Measurements from ENCODE around the gene ADAM12.
"Not testable (repeated sequence)": the region's sequence is repeated elsewhere in the genome, so short reads cannot be mapped to it uniquely, and the experiment has no call there.

ADAM12 gene

DNA sequence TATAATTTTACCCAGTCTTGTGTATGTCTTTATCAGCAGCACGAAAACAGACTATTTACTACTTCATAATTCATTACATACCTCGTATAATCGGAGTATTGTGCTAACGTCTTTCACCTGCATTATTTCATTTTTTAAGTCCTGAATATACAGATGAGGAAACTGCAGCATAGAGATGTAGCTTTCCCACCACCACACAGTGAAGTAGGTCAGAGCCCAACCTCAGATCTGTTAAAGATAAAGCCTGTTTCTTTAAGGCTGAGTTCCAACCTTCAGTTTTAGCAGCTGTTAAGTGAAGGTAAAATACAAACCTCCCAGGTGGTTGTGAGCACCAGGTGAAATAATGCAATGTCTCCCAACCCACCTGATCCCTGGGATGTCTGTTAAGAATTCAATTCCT is 2.0 kb upstream of the ADAM12 start:
- ChIA-PET POLR2A (interaction anchor here (0.5 kb wide), 1 partner anchor 22 kb away, joined by 3 read pairs; no protein-coding TSS in a partner anchor), CTCF (no interaction called here)
- TF ChIP-seq CTBP1 (IDR thresholded peaks at IDR 0.05; ENCODE audit: borderline replicate concordance) (no peak), L3MBTL2 (conservative IDR thresholded peaks at IDR 0.05) (no peak), LEF1 (IDR thresholded peaks at IDR 0.05; ENCODE audit: borderline replicate concordance) (no peak), TARDBP (IDR thresholded peaks at IDR 0.05) (no peak), FOXM1 (IDR thresholded peaks at IDR 0.05; ENCODE audit: borderline replicate concordance) (no peak), ARNT (IDR thresholded peaks at IDR 0.05) (no peak), NFRKB (IDR thresholded peaks at IDR 0.05) (no peak), SP1 (IDR thresholded peaks at IDR 0.05) (no peak), ELF4 (IDR thresholded peaks at IDR 0.05) (no peak)
- DNase-seq (ENCODE audit: extremely low spot score): no peak

DNA sequence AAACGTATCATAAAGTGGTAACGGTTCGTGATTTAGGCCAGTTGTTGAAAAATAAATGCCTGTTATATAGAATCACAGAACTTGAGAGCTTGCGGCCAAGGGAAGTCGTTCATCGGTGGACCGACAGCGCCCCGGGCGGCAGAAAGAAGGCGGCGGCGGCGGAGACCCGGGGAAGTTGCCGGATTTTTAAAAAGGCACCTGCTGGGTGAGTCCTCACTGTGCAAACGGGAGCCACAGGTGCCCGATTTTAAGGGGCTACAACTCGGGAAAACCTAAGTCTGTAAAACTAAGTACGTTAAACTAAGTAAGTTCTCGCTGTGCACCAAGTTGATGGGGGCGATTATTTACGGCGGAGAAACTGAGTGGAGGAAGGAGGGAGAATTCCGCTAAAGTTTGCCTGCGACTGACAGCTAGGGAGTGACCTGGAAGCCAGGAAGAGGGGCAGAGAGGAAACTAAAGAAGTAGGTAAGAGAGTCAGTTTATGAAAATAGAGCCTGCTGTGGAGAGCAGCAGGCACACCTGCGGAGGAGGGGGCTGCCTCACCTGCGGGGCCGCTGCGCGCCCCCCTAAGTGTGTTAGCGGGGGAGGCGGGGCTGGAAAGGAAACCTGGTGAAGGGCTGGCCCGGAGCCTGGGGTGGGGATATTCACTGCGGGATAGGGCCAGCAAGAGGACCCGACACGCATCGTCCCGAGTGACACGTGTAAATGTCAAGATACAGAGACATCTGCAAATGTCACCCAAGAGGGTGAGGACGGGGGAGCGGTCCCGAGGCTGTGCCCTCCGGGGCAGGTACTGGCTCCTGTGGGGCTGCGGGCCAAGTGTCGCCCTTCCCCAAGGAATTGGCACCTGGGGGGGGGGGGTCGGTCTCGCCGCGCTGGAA is 996 bp downstream of the ADAM12 start:
- peak; percentile 83 for DNase-seq (ENCODE audit: extremely low spot score)
- TF ChIP-seq LEF1 (IDR thresholded peaks at IDR 0.05; ENCODE audit: borderline replicate concordance) (no peak), ZNF384 (IDR thresholded peaks at IDR 0.05) (no peak), FOXK2 (IDR thresholded peaks at IDR 0.05) (no peak), CTBP1 (IDR thresholded peaks at IDR 0.05; ENCODE audit: borderline replicate concordance) (no peak), ELF4 (IDR thresholded peaks at IDR 0.05) (no peak), BHLHE40 (IDR thresholded peaks at IDR 0.05; ENCODE audit: borderline replicate concordance) (no peak), FOXA1 (IDR thresholded peaks at IDR 0.05) (no peak), ARNT (IDR thresholded peaks at IDR 0.05) (no peak), SP1 (IDR thresholded peaks at IDR 0.05) (no peak), TARDBP (IDR thresholded peaks at IDR 0.05) (no peak), NFRKB (IDR thresholded peaks at IDR 0.05) (no peak), L3MBTL2 (conservative IDR thresholded peaks at IDR 0.05) (no peak), HDGF (IDR thresholded peaks at IDR 0.05; ENCODE audit: borderline replicate concordance) (no peak), FOXM1 (IDR thresholded peaks at IDR 0.05; ENCODE audit: borderline replicate concordance) (no peak), SUZ12 (IDR thresholded peaks at IDR 0.05) (no peak)
- ChIA-PET CTCF (interaction anchor here (0.5 to 1.3 kb wide), 5 partner anchors 24 to 453 kb away, joined by 3 to 6 read pairs (median 4); no protein-coding TSS in a partner anchor), POLR2A (interaction anchor here (0.9 to 1.7 kb wide), 2 partner anchors 128 to 188 kb away, joined by 3 to 4 read pairs; no protein-coding TSS in a partner anchor)

DNA sequence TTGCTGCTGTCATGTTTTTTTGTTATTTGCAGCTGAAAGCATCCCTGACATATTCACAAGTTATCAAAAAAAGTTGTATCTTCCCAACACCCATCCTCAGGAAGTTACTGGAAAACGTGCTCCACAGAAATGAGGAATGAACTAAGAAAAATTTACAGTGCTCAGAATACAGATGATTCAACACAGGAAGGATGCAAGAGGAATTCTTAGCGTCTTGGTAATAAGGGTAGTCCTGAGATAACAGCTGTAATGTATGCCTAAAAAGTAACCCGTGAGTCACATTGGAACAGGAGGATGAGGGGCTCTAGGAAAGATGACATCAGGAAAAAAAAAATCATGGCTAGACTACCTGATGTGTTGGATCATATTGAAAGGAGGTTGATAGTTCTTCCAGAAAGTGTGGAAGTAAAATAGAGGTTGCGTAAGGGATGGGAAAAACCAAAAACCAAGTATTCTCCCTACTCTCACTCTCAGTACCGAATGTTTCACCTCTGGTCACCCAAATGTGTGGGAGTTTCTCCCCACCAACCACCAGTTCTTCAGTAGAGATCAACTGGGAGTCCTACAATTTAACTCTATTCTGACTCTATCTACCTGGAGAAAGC is 3.9 kb downstream of the ADAM12 start:
- CTCF ChIA-PET: interaction anchor here (0.7 kb wide), 1 partner anchor 356 kb away, joined by 3 read pairs; no protein-coding TSS in a partner anchor
- no peak for DNase-seq (ENCODE audit: extremely low spot score)
- TF ChIP-seq ELF4 (IDR thresholded peaks at IDR 0.05) (no peak), FOXM1 (IDR thresholded peaks at IDR 0.05; ENCODE audit: borderline replicate concordance) (no peak), FOXK2 (IDR thresholded peaks at IDR 0.05) (no peak), FOXA1 (IDR thresholded peaks at IDR 0.05) (no peak), SP1 (IDR thresholded peaks at IDR 0.05) (no peak), ZNF384 (IDR thresholded peaks at IDR 0.05) (no peak), HDGF (IDR thresholded peaks at IDR 0.05; ENCODE audit: borderline replicate concordance) (no peak), TARDBP (IDR thresholded peaks at IDR 0.05) (no peak), CTBP1 (IDR thresholded peaks at IDR 0.05; ENCODE audit: borderline replicate concordance) (no peak), L3MBTL2 (conservative IDR thresholded peaks at IDR 0.05) (no peak)
- POLR2A ChIA-PET: no interaction called here

DNA sequence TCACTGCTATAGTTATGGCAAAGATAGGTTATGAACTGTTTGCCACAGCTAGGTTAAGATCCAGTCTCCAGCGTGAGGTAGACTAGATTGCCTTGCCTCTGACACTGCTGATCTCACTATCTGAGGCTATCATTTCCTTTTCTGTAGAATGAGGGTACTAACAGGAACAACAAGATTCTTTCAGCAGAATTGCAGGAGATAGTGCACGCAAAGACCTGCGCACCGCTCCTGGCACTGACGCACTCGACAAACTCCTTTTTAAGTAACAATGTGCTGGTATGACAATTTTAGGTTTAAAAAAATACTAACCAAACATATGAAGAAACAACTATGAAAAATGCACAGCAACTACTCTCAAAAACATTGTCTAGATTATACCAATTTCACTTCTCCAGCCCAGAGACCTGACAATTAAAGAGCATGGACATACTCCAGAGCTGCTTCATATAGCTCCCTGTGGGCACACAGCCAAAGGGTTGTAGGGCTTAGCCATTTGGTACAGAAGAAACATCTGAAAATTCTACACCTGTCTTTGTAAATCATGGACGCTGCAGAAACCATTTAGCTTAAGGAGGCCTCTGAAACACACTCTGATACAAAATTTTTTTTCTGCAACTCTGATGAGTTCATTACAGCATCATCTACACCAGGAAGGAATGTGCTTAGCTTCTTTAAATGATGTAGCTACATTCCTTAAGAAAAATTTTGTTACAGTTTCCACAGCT is 7.8 kb downstream of the ADAM12 start:
- DNase-seq (ENCODE audit: extremely low spot score): no peak
- CTCF ChIA-PET: no interaction called here
- POLR2A ChIA-PET: no interaction called here
- TF ChIP-seq ELF4 (IDR thresholded peaks at IDR 0.05) (no peak), FOXK2 (IDR thresholded peaks at IDR 0.05) (no peak), SP1 (IDR thresholded peaks at IDR 0.05) (no peak), ARNT (IDR thresholded peaks at IDR 0.05) (no peak), L3MBTL2 (conservative IDR thresholded peaks at IDR 0.05) (no peak), TARDBP (IDR thresholded peaks at IDR 0.05) (no peak), FOXM1 (IDR thresholded peaks at IDR 0.05; ENCODE audit: borderline replicate concordance) (no peak), LEF1 (IDR thresholded peaks at IDR 0.05; ENCODE audit: borderline replicate concordance) (no peak), HDGF (IDR thresholded peaks at IDR 0.05; ENCODE audit: borderline replicate concordance) (no peak), NFRKB (IDR thresholded peaks at IDR 0.05) (no peak), CTBP1 (IDR thresholded peaks at IDR 0.05; ENCODE audit: borderline replicate concordance) (no peak)
- TF ChIP-seq, protein P1, sequence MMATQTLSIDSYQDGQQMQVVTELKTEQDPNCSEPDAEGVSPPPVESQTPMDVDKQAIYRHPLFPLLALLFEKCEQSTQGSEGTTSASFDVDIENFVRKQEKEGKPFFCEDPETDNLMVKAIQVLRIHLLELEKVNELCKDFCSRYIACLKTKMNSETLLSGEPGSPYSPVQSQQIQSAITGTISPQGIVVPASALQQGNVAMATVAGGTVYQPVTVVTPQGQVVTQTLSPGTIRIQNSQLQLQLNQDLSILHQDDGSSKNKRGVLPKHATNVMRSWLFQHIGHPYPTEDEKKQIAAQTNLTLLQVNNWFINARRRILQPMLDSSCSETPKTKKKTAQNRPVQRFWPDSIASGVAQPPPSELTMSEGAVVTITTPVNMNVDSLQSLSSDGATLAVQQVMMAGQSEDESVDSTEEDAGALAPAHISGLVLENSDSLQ (IDR thresholded peaks at IDR 0.05): no peak

DNA sequence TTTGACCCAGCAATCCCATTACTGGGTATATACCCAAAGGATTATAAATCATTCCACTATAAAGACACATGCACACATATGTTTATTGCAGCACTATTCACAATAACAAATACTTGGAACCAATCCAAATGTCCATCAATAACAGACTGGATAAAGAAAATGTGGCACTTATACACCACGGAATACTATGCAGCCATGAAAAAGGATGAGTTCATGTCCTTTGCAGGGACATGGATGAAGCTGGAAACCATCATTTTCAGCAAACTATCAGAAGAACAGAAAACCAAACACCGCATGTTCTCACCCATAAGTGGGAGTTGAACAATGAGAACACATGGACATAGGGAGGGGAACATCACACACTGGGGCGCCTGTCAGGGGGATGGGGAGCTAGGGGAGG is 9.1 kb downstream of the ADAM12 start:
- POLR2A ChIA-PET; CTCF ChIA-PET; DNase-seq (ENCODE audit: extremely low spot score): not testable (repeated sequence)

DNA sequence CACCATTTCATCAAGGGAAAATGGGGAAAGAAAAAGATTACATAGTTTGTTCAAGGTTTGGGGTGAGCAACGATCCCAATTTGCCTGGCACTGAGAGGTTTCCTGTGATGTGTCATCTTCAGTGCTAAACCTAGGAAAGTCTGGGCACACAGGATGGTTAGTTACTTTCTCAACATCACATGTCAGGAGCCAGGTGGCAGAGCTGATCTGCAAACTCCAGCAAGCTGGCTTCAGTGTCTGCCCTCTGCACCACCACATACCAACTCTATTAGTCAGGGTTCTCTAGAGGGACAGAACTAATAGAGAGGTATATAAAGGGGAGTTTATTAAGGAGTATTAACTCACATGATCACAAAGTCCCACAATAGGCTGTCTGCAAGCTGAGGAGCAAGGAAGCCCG is 11.3 kb downstream of the ADAM12 start:
- CTCF ChIA-PET: no interaction called here
- DNase-seq (ENCODE audit: extremely low spot score): no peak
- TF ChIP-seq SUZ12 (IDR thresholded peaks at IDR 0.05) (no peak), FOXA1 (IDR thresholded peaks at IDR 0.05) (no peak), ZNF384 (IDR thresholded peaks at IDR 0.05) (no peak), TARDBP (IDR thresholded peaks at IDR 0.05) (no peak)
- TF ChIP-seq, protein P1 (IDR thresholded peaks at IDR 0.05): no peak
- POLR2A ChIA-PET: no interaction called here
